Tibial artery (tissue), 4 donors: ENCODE results near the gene DSG4.

ENCODE experiments used
- DNase-seq, 2 donors: peaks; one replicate each; pipeline ENCODE4 v3.0.0-alpha.2; 2019
- H3K27ac ChIP-seq, 2 donors: fragments of 200-600 bp; sonication (generic) in 1 of 2; 1 replicate in 1 of 2; 2 replicates in 1 of 2; pipeline ENCODE4 v1.5.1; 2018 to 2019; ENCODE audit warnings: mild to moderate bottlenecking in 1 of 2
- H3K27me3 ChIP-seq, 2 donors: fragments of 200-600 bp; sonication (generic) in 1 of 2; one replicate each; pipeline versions ENCODE4 v1.5.1 to v1.6.0; 2016 to 2019
- H3K36me3 ChIP-seq, 3 donors: fragments of 200-600 bp; sonication (generic) in 2 of 3; one replicate each; pipeline ENCODE4 v1.5.1; 2016 to 2019; ENCODE audit warnings: mild to moderate bottlenecking in 2 of 3
- H3K4me1 ChIP-seq, 4 donors: fragments of 200-600 bp; sonication (generic) in 2 of 4; 1 replicate in 3 of 4; 2 replicates in 1 of 4; pipeline ENCODE4 v1.5.1; 2016 to 2019
- H3K4me3 ChIP-seq, 2 donors: fragments of 200-600 bp; sonication (generic) in 1 of 2; 1 replicate in 1 of 2; 2 replicates in 1 of 2; pipeline ENCODE4 v1.5.1; 2018 to 2019; ENCODE audit warnings: mild to moderate bottlenecking in 2 of 2
- H3K9me3 ChIP-seq, 3 donors: fragments of 200-600 bp; sonication (generic) in 1 of 3; one replicate each; pipeline ENCODE4 v1.5.1; 2016 to 2019
- intact Hi-C: fragments of 100-400 bp; cut with DNase I; formaldehyde crosslinking; loops from one replicate; pipeline ENCODE4 v1.15.0; 2023; ENCODE audit warnings: low total_unique reads
- TF ChIP-seq, protein P1 (sequence below), 2 experiments: fragments of 200-600 bp in 1 of 2; fragments of 450-650 bp in 1 of 2; IDR thresholded peaks; one replicate each; pipeline ENCODE4 v1.5.1; 2017 to 2019; ENCODE audit warnings: antibody characterized with exemption in 2 of 2, mild to moderate bottlenecking in 1 of 2, moderate library complexity in 1 of 2

Gene DSG4

DNA sequence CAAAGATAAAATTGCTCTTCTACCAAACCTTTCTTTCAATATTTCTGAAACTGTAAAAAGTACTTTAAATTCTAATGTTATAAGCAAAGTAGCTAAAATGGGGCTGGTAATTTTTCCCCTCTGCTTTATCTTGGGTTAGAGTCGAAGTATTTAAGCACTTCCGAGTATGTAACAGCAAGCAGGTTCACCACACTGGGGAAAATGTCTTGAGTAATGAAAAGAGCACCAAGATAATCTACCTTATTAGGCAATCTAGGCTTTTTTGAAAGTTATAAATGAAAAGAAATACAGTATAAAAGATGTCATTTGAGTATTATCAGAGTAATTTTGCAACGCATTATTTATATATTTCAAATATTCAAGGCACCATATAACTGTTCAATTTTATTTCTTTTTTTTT lies 70.3 kb downstream of the DSG4 start:
- Histone ChIP-seq H3K27ac (no peak overlapping the region), H3K9me3 (no peaks in the 10 kb centered on the region)

DNA sequence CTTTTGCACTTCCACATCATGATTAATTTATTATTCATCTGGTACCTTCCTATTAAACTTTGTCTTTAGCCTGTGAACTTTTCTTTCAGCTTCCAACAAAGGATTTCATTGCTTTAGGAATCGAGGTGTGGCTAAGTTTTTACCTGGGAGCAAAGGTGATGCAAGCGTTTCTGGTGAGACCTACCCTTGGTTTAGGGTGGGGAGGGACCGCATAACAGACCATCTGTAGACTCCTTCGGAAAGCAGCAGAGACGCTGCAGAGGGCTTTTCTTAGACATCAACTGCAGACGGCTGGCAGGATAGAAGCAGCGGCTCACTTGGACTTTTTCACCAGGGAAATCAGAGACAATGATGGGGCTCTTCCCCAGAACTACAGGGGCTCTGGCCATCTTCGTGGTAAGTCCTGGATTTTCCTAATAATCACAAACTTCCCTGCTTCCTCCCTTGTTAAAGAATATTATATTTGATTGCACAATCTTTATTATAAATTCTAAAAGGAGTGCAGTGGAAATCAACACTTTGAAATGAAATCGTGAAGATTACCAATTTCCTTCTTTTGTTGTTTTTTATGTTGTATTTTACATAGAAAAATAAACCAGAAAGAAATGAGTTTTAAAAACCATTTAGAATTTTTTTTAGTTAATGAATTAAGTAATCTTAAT lies 71.1 kb downstream of the DSG4 start, which contains the start of gene DSG3:
Gene DSG3 (plus strand): TSS at position 212 of the 662 bp plus-strand sequence. CDS start 137 bp downstream, at position 349.
- TF ChIP-seq, protein P1, sequence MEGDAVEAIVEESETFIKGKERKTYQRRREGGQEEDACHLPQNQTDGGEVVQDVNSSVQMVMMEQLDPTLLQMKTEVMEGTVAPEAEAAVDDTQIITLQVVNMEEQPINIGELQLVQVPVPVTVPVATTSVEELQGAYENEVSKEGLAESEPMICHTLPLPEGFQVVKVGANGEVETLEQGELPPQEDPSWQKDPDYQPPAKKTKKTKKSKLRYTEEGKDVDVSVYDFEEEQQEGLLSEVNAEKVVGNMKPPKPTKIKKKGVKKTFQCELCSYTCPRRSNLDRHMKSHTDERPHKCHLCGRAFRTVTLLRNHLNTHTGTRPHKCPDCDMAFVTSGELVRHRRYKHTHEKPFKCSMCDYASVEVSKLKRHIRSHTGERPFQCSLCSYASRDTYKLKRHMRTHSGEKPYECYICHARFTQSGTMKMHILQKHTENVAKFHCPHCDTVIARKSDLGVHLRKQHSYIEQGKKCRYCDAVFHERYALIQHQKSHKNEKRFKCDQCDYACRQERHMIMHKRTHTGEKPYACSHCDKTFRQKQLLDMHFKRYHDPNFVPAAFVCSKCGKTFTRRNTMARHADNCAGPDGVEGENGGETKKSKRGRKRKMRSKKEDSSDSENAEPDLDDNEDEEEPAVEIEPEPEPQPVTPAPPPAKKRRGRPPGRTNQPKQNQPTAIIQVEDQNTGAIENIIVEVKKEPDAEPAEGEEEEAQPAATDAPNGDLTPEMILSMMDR (IDR thresholded peaks at IDR 0.05), result no peak
- Histone ChIP-seq H3K27me3 (no peaks in the 10 kb centered on the region), H3K27ac (no peak within 1 kb of the TSS), H3K9me3 (no peaks in the 10 kb centered on the region), H3K4me3 (no peak within 1 kb of the TSS), H3K36me3 (no peaks in the 10 kb centered on the region), H3K4me1 (no peaks in the 10 kb centered on the region)
- no peak for DNase-seq
- intact Hi-C loops, result no loop called here

More for the DNA sequence above, 70.3 kb downstream of the DSG4 start:
- Histone ChIP-seq H3K36me3 (no peaks in the 10 kb centered on the region), H3K4me3 (no peak overlapping the region), H3K4me1 (no peaks in the 10 kb centered on the region), H3K27me3 (no peaks in the 10 kb centered on the region)
- DNase-seq, result no peak
- TF ChIP-seq, protein P1 (IDR thresholded peaks at IDR 0.05), result no peak
- intact Hi-C loops, result no loop called here

DNA sequence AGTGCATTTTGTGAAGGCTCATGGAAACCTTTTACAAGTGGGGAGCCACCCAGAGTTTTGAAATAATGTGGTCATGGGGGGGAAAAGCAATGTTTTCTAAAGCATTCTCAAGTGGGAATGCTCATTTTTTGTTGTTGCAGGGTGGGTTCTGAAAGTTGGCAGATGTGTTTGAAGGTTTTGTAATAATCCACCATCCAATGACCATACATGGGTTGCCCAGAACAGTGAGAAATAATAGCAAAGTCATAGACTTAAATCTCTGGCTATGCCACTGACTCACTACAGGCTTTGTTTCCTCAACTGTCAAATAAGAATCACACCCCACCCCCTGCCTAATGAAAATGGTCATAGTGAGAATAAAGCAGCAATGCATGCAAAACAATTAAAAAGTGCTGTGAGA lies 73.8 kb downstream of the DSG4 start:
- Histone ChIP-seq H3K36me3 (no peaks in the 10 kb centered on the region), H3K27me3 (no peaks in the 10 kb centered on the region), H3K9me3 (no peaks in the 10 kb centered on the region), H3K27ac (no peak overlapping the region), H3K4me1 (no peaks in the 10 kb centered on the region), H3K4me3 (no peak overlapping the region)
- TF ChIP-seq, protein P1 (IDR thresholded peaks at IDR 0.05), result no peak
- no peak for DNase-seq
- intact Hi-C loops, result no loop called here

DNA sequence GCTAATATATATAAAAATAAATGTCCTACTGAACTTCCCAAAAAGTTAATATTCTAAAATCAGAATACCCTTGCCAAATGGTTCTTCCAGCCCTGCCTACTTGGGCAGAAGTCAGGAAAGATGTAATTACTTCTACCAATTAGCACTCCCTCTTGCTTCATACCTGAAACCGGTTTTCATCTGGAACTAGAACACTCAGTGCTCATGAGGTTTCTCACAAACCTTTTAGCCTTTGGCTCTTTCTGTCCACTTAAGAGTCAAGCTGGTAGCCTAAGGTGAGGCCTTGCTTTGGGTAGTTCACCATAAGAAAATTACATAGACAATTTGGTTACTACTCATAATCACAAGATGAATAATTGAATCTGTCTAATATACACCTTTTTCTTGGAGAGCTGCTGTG lies 75.0 kb downstream of the DSG4 start:
- Histone ChIP-seq H3K36me3 (no peaks in the 10 kb centered on the region), H3K27me3 (no peaks in the 10 kb centered on the region), H3K4me1 (no peaks in the 10 kb centered on the region), H3K9me3 (no peaks in the 10 kb centered on the region), H3K4me3 (no peak overlapping the region), H3K27ac (no peak overlapping the region)
- intact Hi-C loops, result no loop called here
- TF ChIP-seq, protein P1 (IDR thresholded peaks at IDR 0.05), result no peak
- no peak for DNase-seq

DNA sequence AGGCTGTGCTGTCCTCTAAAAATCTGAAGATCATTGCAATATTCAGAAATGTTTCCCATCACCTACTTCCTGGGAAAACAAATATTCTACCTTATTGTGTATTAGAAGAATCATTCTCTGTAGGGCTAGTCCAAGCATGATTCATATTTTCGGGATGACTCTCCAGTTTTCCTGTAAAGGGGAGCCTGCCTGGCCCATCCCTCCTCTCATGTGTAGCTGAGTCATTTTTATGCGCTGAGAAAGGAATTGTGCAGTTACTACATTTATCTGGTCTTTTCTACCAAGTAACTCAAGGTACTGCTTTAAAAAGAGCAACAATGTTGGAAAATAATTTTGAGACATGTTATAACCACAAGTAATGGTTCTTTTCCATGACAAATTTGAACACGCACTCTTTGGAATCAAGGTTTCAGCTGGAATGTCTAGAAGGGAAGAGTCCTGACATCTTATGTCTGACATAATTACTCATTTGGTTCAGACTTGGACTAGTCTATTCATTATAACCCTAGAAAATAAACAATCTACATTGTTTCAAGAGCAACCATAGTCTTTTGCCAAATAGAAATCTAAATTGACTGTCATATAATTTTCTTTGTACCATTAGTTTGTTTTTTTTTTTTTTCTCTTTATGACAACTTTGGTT lies 77.6 kb downstream of the DSG4 start:
- DNase-seq, result no peak
- Histone ChIP-seq H3K9me3 (no peaks in the 10 kb centered on the region), H3K4me1 (no peaks in the 10 kb centered on the region), H3K36me3 (no peaks in the 10 kb centered on the region), H3K4me3 (no peak overlapping the region), H3K27ac (no peak overlapping the region), H3K27me3 (no peaks in the 10 kb centered on the region)
- intact Hi-C loops, result no loop called here
- TF ChIP-seq, protein P1 (IDR thresholded peaks at IDR 0.05), result no peak
